NCI-H1105 treated with DMSO at 0.1 percent for 48 hours (cell line): Measurements from ENCODE around the gene OR4K15.
"Not testable (repeated sequence)": the region's sequence is repeated elsewhere in the genome, so short reads cannot be mapped to it uniquely, and the experiment has no call there.

Experiments used
- DNase-seq: peaks from one replicate; lab custom pipeline; 2025; lab: John Stamatoyannopoulos, UW

The OR4K15 gene, protein sequence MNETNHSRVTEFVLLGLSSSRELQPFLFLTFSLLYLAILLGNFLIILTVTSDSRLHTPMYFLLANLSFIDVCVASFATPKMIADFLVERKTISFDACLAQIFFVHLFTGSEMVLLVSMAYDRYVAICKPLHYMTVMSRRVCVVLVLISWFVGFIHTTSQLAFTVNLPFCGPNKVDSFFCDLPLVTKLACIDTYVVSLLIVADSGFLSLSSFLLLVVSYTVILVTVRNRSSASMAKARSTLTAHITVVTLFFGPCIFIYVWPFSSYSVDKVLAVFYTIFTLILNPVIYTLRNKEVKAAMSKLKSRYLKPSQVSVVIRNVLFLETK

DNA sequence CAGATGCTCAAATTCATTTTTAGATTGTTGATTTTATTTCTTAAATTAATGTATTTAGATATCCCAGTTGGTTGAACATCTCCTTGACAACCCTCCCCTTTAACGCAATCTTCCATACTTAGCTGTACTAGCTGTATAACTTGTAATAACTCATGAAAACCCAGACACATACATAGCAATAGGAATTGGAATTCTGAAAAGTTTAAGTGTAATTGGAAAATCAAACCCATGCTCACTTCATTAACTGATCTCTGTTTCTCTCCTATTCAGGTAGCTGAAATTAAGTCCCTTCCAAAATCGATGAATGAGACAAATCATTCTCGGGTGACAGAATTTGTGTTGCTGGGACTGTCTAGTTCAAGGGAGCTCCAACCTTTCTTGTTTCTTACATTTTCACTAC, at the start of gene OR4K15:
Gene OR4K15 (plus strand): TSS at position 301 of the 400 bp plus-strand sequence. CDS start 0 bp downstream, at position 301.
- DNase-seq: no peak

DNA sequence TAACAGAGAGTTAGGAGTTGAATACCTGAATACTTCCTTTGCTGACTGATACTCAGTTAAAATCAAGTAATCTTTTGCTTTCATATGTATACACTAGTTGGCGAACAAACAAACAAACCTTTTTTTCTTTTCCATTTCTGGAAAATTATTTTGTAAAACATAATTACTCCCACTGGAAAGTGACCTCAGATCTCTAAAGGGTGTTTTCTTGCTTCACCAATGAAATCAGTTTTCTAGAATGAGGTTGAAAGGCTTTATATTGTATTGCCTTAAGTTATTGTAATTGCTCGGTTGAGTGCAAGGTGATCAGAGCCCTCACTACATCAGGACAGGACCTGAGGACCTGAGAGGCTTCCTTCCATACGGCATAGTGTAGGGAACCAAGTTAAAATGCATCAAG, 44.8 kb upstream of the OR4K15 start, which contains the start of gene OR4K1:
Gene OR4K1 (plus strand): TSS at position 301 of the 400 bp plus-strand sequence. CDS start 4,750 bp downstream, outside the sequence.
- DNase-seq: no peak

DNA sequence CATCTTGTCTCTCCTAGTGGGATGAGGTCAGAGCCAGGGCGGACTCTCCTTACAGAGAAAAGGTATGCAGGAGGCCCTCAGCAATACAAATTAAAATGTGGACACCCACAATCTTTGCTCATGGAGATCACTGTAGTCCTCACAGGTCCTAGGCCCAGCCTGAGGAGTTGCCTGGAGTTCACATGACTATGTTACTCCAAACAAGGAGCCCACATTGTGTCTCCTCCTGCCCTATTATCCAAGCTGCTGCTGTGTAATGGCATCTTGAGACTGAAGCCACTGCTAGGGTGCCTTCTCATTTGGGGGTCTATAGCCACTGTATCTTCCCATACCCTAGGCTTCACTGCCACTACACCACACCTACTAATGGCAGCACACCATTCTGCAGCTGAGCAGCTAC, 33.7 kb upstream of the OR4K15 start:
- DNase-seq: no peak

DNA sequence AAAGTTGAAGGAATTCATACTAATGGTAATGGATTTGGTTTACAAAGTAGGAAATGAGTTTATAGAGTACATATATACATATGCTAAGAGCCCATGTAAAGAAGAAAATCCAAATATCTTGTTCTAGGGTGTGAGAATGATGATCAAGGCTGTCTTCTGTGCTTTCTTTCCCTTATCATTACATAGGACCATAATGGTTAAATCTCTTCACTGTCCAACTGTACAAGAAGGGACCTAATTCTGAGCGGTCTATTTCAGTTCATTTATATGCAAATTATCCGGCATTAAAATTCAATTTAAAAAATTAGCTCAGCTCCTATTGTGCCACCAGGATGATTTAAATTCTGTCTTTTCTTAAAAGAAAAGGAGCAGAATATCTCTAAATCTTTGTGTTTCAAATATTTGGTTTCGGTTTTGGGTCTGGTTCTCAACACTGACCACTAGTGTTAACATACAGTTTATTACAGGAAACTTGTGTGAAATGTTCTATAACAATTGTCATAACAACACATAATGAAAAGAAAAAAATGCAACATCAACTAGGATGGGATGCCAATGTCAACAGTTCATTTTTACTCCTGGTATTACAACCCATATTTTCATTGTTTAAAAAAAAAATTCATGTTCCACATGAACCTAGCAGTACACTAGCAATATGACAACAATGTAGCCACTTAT, 27.8 kb upstream of the OR4K15 start:
- DNase-seq: no peak

DNA sequence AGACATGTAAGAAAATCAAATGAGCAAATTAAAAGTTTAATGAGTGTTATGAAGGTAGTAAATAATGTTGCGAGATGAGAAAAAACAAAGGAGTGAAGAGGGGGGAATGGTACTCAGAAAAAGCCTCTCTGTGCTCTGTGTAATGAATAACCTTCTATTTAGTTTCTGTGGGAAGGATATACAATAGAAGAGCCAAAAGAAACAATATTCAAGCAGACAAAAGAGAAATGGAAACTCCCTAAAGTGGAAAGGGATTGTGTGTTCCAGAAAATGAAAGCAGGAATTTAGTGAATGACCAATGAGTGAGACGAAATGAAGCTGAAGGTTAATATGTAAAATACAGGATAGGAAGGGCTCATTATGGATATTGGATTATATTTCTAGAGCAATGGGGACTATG, 26.2 kb upstream of the OR4K15 start:
- no peak for DNase-seq

DNA sequence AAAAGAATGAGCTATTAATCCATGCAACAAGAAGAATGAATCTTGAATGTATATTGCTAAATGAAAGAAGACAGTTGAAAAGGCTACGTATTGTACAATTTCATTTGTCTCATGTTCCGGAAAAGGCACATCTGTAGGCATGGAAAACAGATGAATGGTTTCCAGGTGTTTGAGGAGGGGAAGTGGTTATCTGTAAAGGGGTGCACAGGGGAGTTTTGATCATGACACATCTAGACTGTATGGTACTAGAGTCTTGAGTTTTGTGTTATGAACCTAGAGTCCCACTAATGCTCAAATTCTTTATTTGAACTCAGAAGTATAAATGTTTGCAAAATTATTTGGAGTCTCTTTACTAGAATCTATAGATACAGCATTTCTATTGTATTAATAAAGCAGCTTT, 5.7 kb upstream of the OR4K15 start:
- not testable (repeated sequence) for DNase-seq

DNA sequence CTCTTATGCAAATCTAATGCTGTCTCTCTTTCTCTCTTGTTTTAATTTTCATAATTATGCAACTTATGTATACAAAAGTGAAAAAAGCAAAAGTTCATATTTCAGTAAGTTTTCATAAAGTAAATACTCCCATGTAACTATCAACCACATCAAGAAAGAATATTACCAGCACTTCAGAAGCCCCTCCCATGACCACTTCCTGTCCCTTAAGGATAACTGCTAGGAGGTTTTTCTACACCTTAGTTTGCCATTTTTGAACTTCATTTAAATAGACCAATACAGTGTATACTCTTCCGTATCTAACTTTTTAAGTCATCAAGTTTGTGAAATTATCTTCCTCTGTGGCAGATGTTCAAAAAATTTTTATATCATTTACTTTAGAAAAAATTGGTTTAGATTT, 547 bp upstream of the OR4K15 start:
- no peak for DNase-seq

DNA sequence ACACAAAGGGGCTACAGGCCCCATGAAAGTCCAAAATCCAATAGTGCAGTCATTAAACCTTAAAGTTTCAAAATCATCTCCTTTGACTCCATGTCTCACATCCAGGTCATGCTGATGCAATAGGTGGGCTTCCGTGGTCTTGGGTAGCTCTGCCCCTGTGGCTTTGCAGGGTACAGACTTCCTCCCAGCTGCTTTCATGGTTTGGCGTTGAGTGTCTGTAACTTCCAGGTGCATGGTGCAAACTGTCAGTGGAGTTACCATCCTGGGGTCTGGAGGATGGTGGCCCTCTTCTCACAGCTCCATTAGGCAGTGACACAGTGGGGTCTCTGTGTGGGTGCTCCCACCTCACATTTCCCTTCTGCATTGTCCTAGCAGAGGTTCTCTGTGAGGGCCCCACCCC, 18.0 kb downstream of the OR4K15 start:
- no peak for DNase-seq

DNA sequence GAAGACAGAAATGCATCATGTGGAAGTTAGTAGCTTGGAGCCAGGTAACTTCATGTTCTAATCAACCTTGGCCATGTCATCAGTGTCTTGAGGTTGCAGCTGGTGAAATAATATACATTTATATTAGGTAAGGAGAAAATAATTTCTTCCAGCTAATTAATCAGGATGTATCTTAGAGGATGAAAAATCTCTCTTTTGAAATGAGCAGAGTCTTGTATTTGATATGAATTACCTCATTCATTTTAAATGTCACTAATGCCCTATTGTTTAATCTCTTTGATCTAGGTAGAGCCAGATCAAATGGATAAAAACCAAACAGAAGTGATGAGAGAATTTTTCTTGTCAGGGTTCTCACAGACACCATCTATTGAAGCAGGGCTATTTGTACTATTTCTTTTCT, 26.5 kb downstream of the OR4K15 start, which contains the start of gene OR4Q2:
Gene OR4Q2 (plus strand): TSS at position 301 of the 400 bp plus-strand sequence.
- no peak for DNase-seq

DNA sequence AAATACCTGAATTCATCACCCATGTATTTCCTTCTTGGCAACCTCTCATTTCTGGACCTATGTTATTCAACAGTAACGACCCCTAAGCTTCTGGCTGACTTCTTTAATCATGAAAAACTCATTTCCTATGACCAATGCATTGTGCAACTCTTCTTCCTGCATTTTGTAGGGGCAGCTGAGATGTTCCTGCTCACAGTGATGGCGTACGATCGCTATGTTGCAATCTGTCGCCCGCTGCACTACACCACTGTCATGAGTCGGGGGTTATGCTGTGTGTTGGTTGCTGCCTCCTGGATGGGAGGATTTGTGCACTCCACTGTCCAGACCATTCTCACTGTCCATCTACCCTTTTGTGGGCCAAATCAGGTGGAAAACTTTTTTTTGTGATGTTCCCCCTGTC, 26.9 kb downstream of the OR4K15 start:
- no peak for DNase-seq

DNA sequence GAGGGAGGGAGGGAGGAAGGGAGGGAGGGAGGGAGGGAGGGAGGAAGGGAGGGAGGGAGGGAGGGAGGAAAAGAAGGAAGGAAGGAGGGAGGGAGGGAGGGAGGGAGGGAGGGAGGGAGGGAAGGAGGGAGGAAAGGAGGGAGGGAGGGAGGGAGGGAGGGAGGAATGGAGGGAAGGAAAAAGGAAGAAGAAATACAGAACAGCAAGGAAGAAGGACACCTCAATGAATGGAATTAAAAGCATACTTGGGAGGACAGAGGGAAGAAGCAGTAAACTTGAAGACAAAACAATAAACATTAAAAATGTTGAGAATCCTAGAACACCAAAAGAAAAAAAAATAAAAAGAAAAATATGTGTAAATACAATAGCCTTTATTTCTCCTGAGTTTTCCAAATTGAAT, 32.8 kb downstream of the OR4K15 start:
- DNase-seq: no peak

DNA sequence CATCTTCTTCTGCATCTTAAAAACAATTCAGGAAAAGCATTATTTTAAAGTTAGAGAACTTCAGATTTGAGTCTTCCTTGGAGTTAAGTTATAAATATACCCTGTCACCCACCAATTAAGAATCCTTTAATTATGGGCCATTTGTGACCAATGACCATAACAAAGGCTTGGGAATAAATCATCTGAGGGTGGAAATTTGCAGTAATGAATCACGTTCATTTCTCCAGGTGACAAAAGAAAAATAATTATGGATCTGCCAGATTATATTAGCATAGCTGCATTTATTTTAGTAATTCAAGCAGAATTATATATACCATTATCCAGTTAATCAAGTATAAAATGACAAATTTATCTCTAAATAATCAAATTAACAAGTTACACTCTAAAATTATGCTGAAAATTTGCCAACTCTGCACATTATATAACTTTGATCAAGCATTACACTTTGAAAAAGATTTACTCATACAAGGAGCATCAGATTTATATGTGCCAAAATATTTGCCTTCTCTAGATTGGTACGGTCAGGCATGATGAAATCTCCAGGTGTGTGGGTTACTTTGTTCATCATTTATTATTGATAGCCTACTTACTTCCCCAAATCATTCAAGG, 44.0 kb downstream of the OR4K15 start, which contains the start of gene OR4K14:
Gene OR4K14 (minus strand): TSS at position 51 of the 609 bp plus-strand sequence. CDS start 4,114 bp downstream, outside the sequence.
- no peak for DNase-seq
